IMR-90 (cell line): ENCODE measurements around the gene RNF31. TPM values are rescaled to one million over a fixed set of nuclear protein-coding genes. Genes with fewer than 3 reads are reported as not detected.
A peak's percentile ranks its signal among the peaks of the same experiment; 100 is the strongest.

Source experiments
- ATAC-seq: fragments of 200-7000 bp; cut with Tn5 transposase; 2 replicates; pipeline ENCODE4 v1.9.1; 2020; ENCODE audit warnings: low read depth, mild to moderate bottlenecking, moderate library complexity
- BruUV-seq: library from RNA; stranded (reverse); fragments of 400-500 nt; replicated peaks from 2 replicates; lab custom pipeline; 2021; lab: Mats Ljungman, UMichigan
- CTCF ChIA-PET: fragments of 300-600 bp; formaldehyde crosslinking; extraction: SDS; loops from one replicate; lab custom pipeline; 2021; ENCODE audit warnings: antibody characterized with exemption; lab: Yijun Ruan, JAX
- POLR2A ChIA-PET: fragments of 300-600 bp; sonication (Branson Sonifier 250); formaldehyde crosslinking; loops from one replicate; lab custom pipeline; 2022; ENCODE audit warnings: antibody characterized with exemption; ENCODE audit not compliant: unreplicated experiment; lab: Charles Lee
- DNase-seq: peaks from one replicate; pipeline ENCODE4 v3.0.0; 2013
- H2AFZ ChIP-seq: replicated peaks from 2 replicates; pipeline ENCODE3; 2013; ENCODE audit warnings: low read length, mild to moderate bottlenecking; ENCODE audit not compliant: poor library complexity
- H2AK5ac ChIP-seq: 2 replicates; pipeline ENCODE4 v1.6.1; 2013; ENCODE audit warnings: low read depth, low read length, inconsistent platforms
- H2AK9ac ChIP-seq: replicated peaks from 2 replicates; pipeline ENCODE3; 2013; ENCODE audit warnings: mild to moderate bottlenecking, low read depth, low read length, moderate library complexity; ENCODE audit not compliant: poor library complexity
- H2BK120ac ChIP-seq: 2 replicates; pipeline ENCODE4 v1.6.1; 2013; ENCODE audit warnings: low read depth, low read length, inconsistent platforms
- H2BK15ac ChIP-seq: 3 replicates; pipeline ENCODE4 v1.6.1; 2013; ENCODE audit warnings: low read depth, low read length, inconsistent platforms
- H2BK20ac ChIP-seq: 2 replicates; pipeline ENCODE4 v1.6.1; 2013; ENCODE audit warnings: low read depth, mild to moderate bottlenecking, inconsistent platforms, low read length, moderate library complexity
- H2BK5ac ChIP-seq: 2 replicates; pipeline ENCODE4 v1.6.1; 2013; ENCODE audit warnings: mild to moderate bottlenecking, low read depth, low read length, inconsistent platforms; ENCODE audit not compliant: poor library complexity, severe bottlenecking
- H3K14ac ChIP-seq: replicated peaks from 2 replicates; pipeline ENCODE4 v1.6.1; 2013; ENCODE audit warnings: low read depth, low read length, inconsistent platforms
- H3K18ac ChIP-seq: 2 replicates; pipeline ENCODE4 v1.6.1; 2013; ENCODE audit warnings: low read depth, low read length, control low read depth
- H3K23ac ChIP-seq: 2 replicates; pipeline ENCODE4 v1.6.1; 2013; ENCODE audit warnings: low read depth, low read length, inconsistent platforms
- H3K27ac ChIP-seq: 2 replicates; pipeline ENCODE4 v1.5.1; 2013; ENCODE audit warnings: mild to moderate bottlenecking, control low read depth, low read length; ENCODE audit not compliant: insufficient read depth
- H3K27me3 ChIP-seq: 2 replicates; pipeline ENCODE4 v1.6.1; 2013; ENCODE audit warnings: low read length; ENCODE audit not compliant: control insufficient read depth, insufficient read depth
- H3K36me3 ChIP-seq: 2 replicates; pipeline ENCODE4 v1.6.1; 2013; ENCODE audit warnings: low read length, mixed read lengths; ENCODE audit not compliant: control insufficient read depth, insufficient read depth
- H3K4ac ChIP-seq: 2 replicates; pipeline ENCODE4 v1.6.1; 2013; ENCODE audit warnings: low read depth, low read length, inconsistent platforms
- H3K4me1 ChIP-seq: 2 replicates; pipeline ENCODE4 v1.6.1; 2013; ENCODE audit warnings: low read length, mixed read lengths; ENCODE audit not compliant: control insufficient read depth, insufficient read depth
- H3K4me2 ChIP-seq: 2 replicates; pipeline ENCODE4 v1.6.1; 2013; ENCODE audit warnings: low read depth, mild to moderate bottlenecking, control low read depth, low read length, moderate library complexity
- H3K4me3 ChIP-seq: 2 replicates; pipeline ENCODE4 v1.5.1; 2013; ENCODE audit warnings: low read depth, mild to moderate bottlenecking, control low read depth, low read length, moderate library complexity; ENCODE audit not compliant: insufficient read depth
- H3K56ac ChIP-seq: 2 replicates; pipeline ENCODE4 v1.6.1; 2013; ENCODE audit warnings: low read length, inconsistent platforms; ENCODE audit not compliant: insufficient read depth; ENCODE audit errors: extremely low read depth
- H3K79me1 ChIP-seq, 2 experiments: 2 replicates each; pipeline ENCODE4 v1.6.1; 2013; ENCODE audit warnings: low read length in 2 of 2, inconsistent platforms in 1 of 2, low read depth in 1 of 2
- H3K9ac ChIP-seq: 2 replicates; pipeline ENCODE4 v1.6.1; 2013; ENCODE audit warnings: low read depth, low read length, control low read depth
- H3K9me1 ChIP-seq: 2 replicates; pipeline ENCODE4 v1.6.1; 2013; ENCODE audit warnings: low read length, inconsistent platforms; ENCODE audit not compliant: insufficient read depth
- H3K9me3 ChIP-seq: 2 replicates; pipeline ENCODE4 v1.6.1; 2013; ENCODE audit warnings: low read length; ENCODE audit not compliant: control insufficient read depth, insufficient read depth
- H4K20me1 ChIP-seq: 2 replicates; pipeline ENCODE4 v1.6.1; 2013; ENCODE audit warnings: low read length, inconsistent platforms; ENCODE audit not compliant: insufficient read depth
- H4K5ac ChIP-seq: 2 replicates; pipeline ENCODE4 v1.6.1; 2013; ENCODE audit warnings: mild to moderate bottlenecking, low read depth, low read length, control low read depth
- H4K8ac ChIP-seq, 2 experiments: 2 replicates each; pipeline ENCODE4 v1.6.1; 2013; ENCODE audit warnings: low read depth in 2 of 2, low read length in 2 of 2, control low read depth in 1 of 2, inconsistent platforms in 1 of 2
- H4K91ac ChIP-seq: 2 replicates; pipeline ENCODE4 v1.6.1; 2013; ENCODE audit warnings: low read depth, low read length, inconsistent platforms; ENCODE audit not compliant: insufficient read depth
- CEBPB ChIP-seq: IDR thresholded peaks from 2 replicates; pipeline ENCODE4 v1.6.1; 2012; ENCODE audit warnings: low read depth, low read length, improper control_type of control experiment
- CHD1 ChIP-seq: IDR thresholded peaks from 2 replicates; pipeline ENCODE4 v1.6.1; 2012; ENCODE audit warnings: low read depth, low read length, improper control_type of control experiment
- CTCF ChIP-seq: conservative IDR thresholded peaks from 2 replicates; pipeline ENCODE4 v1.5.1; 2012; ENCODE audit warnings: mild to moderate bottlenecking, low read depth, low read length, improper control_type of control experiment
- MAFK ChIP-seq: IDR thresholded peaks from 2 replicates; pipeline ENCODE4 v1.6.1; 2012; ENCODE audit warnings: low read depth, low read length, improper control_type of control experiment
- NFE2L2 ChIP-seq: fragments of 150-350 bp; IDR thresholded peaks from 2 replicates; pipeline ENCODE4 v1.6.1; 2016; ENCODE audit warnings: low read depth, mild to moderate bottlenecking, low read length
- POLR2A ChIP-seq: IDR thresholded peaks from 2 replicates; pipeline ENCODE4 v1.6.1; 2012; ENCODE audit warnings: mild to moderate bottlenecking, low read depth, low read length
- RAD21 ChIP-seq: IDR thresholded peaks from 2 replicates; pipeline ENCODE4 v1.6.1; 2012; ENCODE audit warnings: low read length, improper control_type of control experiment
- RCOR1 ChIP-seq: IDR thresholded peaks from 2 replicates; pipeline ENCODE4 v1.6.1; 2012; ENCODE audit warnings: mild to moderate bottlenecking, low read length, improper control_type of control experiment; ENCODE audit not compliant: insufficient replicate concordance
- SMC3 ChIP-seq: fragments of 150-350 bp; IDR thresholded peaks from 2 replicates; pipeline ENCODE4 v1.6.1; 2016; ENCODE audit warnings: low read depth, mild to moderate bottlenecking, antibody characterized with exemption, low read length, moderate library complexity
- WGBS, 2 experiments: methylation state at CpG; one replicate each; pipeline versions ENCODE4 v1.1.5 to v1.1.7; 2013; ENCODE audit warnings: missing lambda C conversion rate in 2 of 2; ENCODE audit not compliant: insufficient read length in 1 of 2; ENCODE audit errors: extremely low coverage in 2 of 2; 5-methylcytosine and 5-hydroxymethylcytosine counted together
- dilution Hi-C: fragments of 300-500 bp; cut with HindIII; formaldehyde crosslinking; loops from one replicate; pipeline ENCODE4 v1.14.3; 2018; ENCODE audit warnings: low sequenced_read_pairs; ENCODE audit not compliant: unreplicated experiment
- in situ Hi-C: fragments of 300-500 bp; cut with MboI; formaldehyde crosslinking; loops from 3 replicates; pipeline ENCODE4 v1.14.3; 2019; ENCODE audit warnings: low sequenced_read_pairs, inconsistent platforms, mixed read lengths
- intact Hi-C: fragments of 100-400 bp; cut with micrococcal nuclease; formaldehyde crosslinking; loops from 2 replicates; pipeline ENCODE4 v1.10.0; 2022
- polyA plus RNA-seq, 3 experiments: library from polyadenylated mRNA; depleted of rRNA; stranded (reverse); fragments of >200 nt; gene quantifications; 2 replicates each; pipeline ENCODE4 v1.2.3, GENCODE V29; 2012; ENCODE audit warnings: low replicate concordance in 1 of 3
- total RNA-seq: library from RNA; depleted of rRNA; stranded (reverse); fragments of >200 nt; gene quantifications from 2 replicates; pipeline ENCODE4 v1.2.3, GENCODE V29; 2012

Gene RNF31
- total and polyA plus RNA-seq, 2 of the 4 experiments (the other 2 are of a cell fraction), result 31.6 to 37.5 TPM

- TF ChIP-seq MAFK (no peak), CHD1 (no peak), RCOR1 (no peak), SMC3 (no peak), CEBPB (no peak), RAD21 (no peak), NFE2L2 (no peak), POLR2A (no peak), CTCF (no peak)
- WGBS, 2 experiments, result 0% methylated on average over 7 of the region's 15 CpGs; no CpG with 5 or more reads in 1 of the 2 experiments
- H2BK20ac ChIP-seq, result peak overlapping the region; percentile 76
Measured at GRCh38 chr14:24113379-24113800, 33.9 kb upstream of the RNF31 start.

More at GRCh38 chr14:24113379-24113800, 33.9 kb upstream of the RNF31 start:
- H3K4me1 ChIP-seq, result peaks cover 3% of the 10 kb centered on the region; the same call in 1 of the 2 replicates
- BruUV-seq, result TSS peak; percentile 90
- H2BK5ac ChIP-seq, result peak overlapping the region; percentile 90
- CTCF ChIA-PET, result interaction anchor here (0.7 to 1.8 kb wide), 2 partner anchors 23 to 55 kb away, joined by 4 to 7 read pairs; no protein-coding TSS in a partner anchor
- peak overlapping the region; percentile 87 for H3K27ac ChIP-seq
- dilution Hi-C loops (no loop called here), in situ Hi-C loops (no loop called here), intact Hi-C loops (no loop called here)
- no peak; the same call in 1 of the 2 replicates for ATAC-seq
- peak overlapping the region; percentile 76 for H3K9ac ChIP-seq
- peak overlapping the region; percentile 99 for H2AK9ac ChIP-seq
- peak overlapping the region; percentile 94 to 99 for H4K8ac ChIP-seq
- no peak for DNase-seq
- peak overlapping the region; percentile 98 for H4K91ac ChIP-seq
- no peaks in the 10 kb centered on the region for H3K27me3 ChIP-seq
- peak overlapping the region; percentile 98 for H2AFZ ChIP-seq
- H2BK120ac ChIP-seq, result peak overlapping the region; percentile 86
- POLR2A ChIA-PET, result interaction anchor here (1.8 kb wide), 1 partner anchor 33 kb away, joined by 6 read pairs; the partner anchor contains the start of gene PSME2
- peak overlapping the region; percentile 41 for H4K5ac ChIP-seq
- peak overlapping the region; percentile 69 for H3K4me3 ChIP-seq
- H3K23ac ChIP-seq, result peak overlapping the region; percentile 95
- peaks cover 10 to 16% of the 10 kb centered on the region in 2 experiments; a peak in 2 of 4 replicates for H3K79me1 ChIP-seq
- H2AK5ac ChIP-seq, result peak overlapping the region; percentile 72
- H3K9me1 ChIP-seq, result peaks cover 8% of the 10 kb centered on the region; the same call in 1 of the 2 replicates
- peak overlapping the region; percentile 38 for H3K18ac ChIP-seq
- H3K4ac ChIP-seq, result peak overlapping the region; percentile 97
- H3K36me3 ChIP-seq, result peaks cover 4% of the 10 kb centered on the region; the same call in 1 of the 2 replicates
- peak overlapping the region; percentile 78 for H3K14ac ChIP-seq
- peak overlapping the region; percentile 33; the same call in 1 of the 3 replicates for H2BK15ac ChIP-seq
- H3K4me2 ChIP-seq, result peak overlapping the region; percentile 73
- H3K56ac ChIP-seq, result peak overlapping the region; percentile 94
- no peaks in the 10 kb centered on the region for H4K20me1 ChIP-seq
- no peaks in the 10 kb centered on the region for H3K9me3 ChIP-seq
